Left lung (tissue), 10 donors: ENCODE results near the gene GIPC3. TPM values are rescaled to one million over a fixed set of nuclear protein-coding genes. Genes with fewer than 3 reads are reported as not detected.

ENCODE experiments used
- ATAC-seq: fragments of 200-7000 bp; cut with Tn5 transposase; one replicate; pipeline ENCODE4 v1.9.1; 2020; ENCODE audit warnings: moderate library complexity
- DNase-seq, 4 donors: peaks; one replicate each; pipeline ENCODE4 v3.0.0-alpha.2; 2013 to 2020
- H3K27ac ChIP-seq, 2 donors: fragments of 200-600 bp; sonication (generic) in 1 of 2; one replicate each; pipeline versions ENCODE4 v1.5.0 to v1.8.0; 2020 to 2021
- H3K27me3 ChIP-seq, 2 donors: fragments of 200-600 bp; sonication (generic) in 1 of 2; one replicate each; pipeline versions ENCODE4 v1.5.0 to v1.8.0; 2020 to 2021
- H3K36me3 ChIP-seq, 2 donors: fragments of 200-600 bp; sonication (generic) in 1 of 2; one replicate each; pipeline versions ENCODE4 v1.5.0 to v1.8.0; 2020 to 2021
- H3K4me1 ChIP-seq, 2 donors: fragments of 200-600 bp; one replicate each; pipeline ENCODE4 v1.8.0; 2021
- H3K4me3 ChIP-seq, 2 donors: fragments of 200-600 bp; sonication (generic) in 1 of 2; one replicate each; pipeline versions ENCODE4 v1.5.0 to v1.8.0; 2020 to 2021; ENCODE audit warnings: mild to moderate bottlenecking in 1 of 2
- H3K9me3 ChIP-seq, 2 donors: fragments of 200-600 bp; sonication (generic) in 1 of 2; one replicate each; pipeline versions ENCODE4 v1.5.0 to v1.8.0; 2020 to 2021
- CTCF ChIP-seq, 2 donors: fragments of 200-600 bp; sonication (generic) in 1 of 2; IDR thresholded peaks; one replicate each; pipeline versions ENCODE4 v1.5.0 to v1.8.0; 2021; ENCODE audit warnings: antibody characterized with exemption in 2 of 2
- intact Hi-C, 2 donors: fragments of 100-400 bp; cut with DNase I; formaldehyde crosslinking; loops; one replicate each; pipeline versions ENCODE4 v1.11.2 to v1.14.2; 2022
- polyA plus RNA-seq, 6 donors: library from polyadenylated mRNA; unstranded; fragments of 120-200 nt; gene quantifications; one replicate each; pipeline ENCODE4 v1.2.1, GENCODE V29; 2013; ENCODE audit not compliant: insufficient read length in 6 of 6
- total RNA-seq, 2 donors: library from RNA; stranded (reverse); fragmentation: NEBNext Ultra II Directional; extraction: Animal tissue kit (Norgen Biotek cat#: 25700); gene quantifications; one replicate each; pipeline ENCODE4 v1.2.1, GENCODE V29; 2021
- donor health status: DM: no; HTN: yes; CAD: no.
- donor health status: DM: no; HTN: no; CAD: no.

The GIPC3 gene
- total and polyA plus RNA-seq, 8 donors, result 3.1 to 8.5 (median 4.4) TPM

DNA sequence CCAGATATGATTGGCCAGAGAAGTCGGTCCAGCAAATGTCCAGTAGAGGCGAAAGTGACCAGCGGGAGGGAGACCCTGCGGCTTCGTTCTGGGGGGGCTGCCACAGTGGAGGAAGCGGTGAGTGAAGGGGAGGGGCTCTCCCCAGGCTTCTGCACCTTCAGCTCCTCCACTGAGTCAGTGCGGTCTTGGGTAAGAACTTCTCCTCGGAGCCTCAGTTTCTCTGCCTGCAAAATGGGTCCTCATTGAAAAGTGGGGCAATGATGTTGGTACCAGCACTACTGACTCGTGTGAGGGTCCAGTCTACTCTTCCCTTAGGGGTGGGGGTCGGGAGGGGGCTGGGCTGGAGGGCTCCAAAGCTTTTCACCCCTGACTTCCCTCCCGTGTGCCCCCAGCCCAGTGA is 4.2 kb downstream of the GIPC3 start:
- DNase-seq, result no peak
- peaks cover 14 to 27% of the 10 kb centered on the region in 2 donors for H3K27me3 ChIP-seq
- H3K4me1 ChIP-seq, result peaks cover 0 to 6% of the 10 kb centered on the region in 2 donors
- no peak overlapping the region for H3K27ac ChIP-seq
- ATAC-seq, result no peak
- intact Hi-C loops, result no loop called here
- no peaks in the 10 kb centered on the region for H3K36me3 ChIP-seq
- no peak for TF ChIP-seq CTCF (IDR thresholded peaks at IDR 0.05)
- no peak overlapping the region for H3K4me3 ChIP-seq
- no peaks in the 10 kb centered on the region for H3K9me3 ChIP-seq

- peaks cover 12 to 21% of the 10 kb centered on the region in 2 donors for H3K27me3 ChIP-seq
- no peak for TF ChIP-seq CTCF (IDR thresholded peaks at IDR 0.05)
- no peak overlapping the region for H3K27ac ChIP-seq
- intact Hi-C loops, result no loop called here
- H3K4me3 ChIP-seq, result no peak overlapping the region
- peaks cover 0 to 6% of the 10 kb centered on the region in 2 donors for H3K4me1 ChIP-seq
- H3K36me3 ChIP-seq, result no peaks in the 10 kb centered on the region
- H3K9me3 ChIP-seq, result no peaks in the 10 kb centered on the region
- ATAC-seq (no peak), DNase-seq (no peak)
Observed at GRCh38 chr19:3589949-3590348, 4.7 kb downstream of the GIPC3 start.

DNA sequence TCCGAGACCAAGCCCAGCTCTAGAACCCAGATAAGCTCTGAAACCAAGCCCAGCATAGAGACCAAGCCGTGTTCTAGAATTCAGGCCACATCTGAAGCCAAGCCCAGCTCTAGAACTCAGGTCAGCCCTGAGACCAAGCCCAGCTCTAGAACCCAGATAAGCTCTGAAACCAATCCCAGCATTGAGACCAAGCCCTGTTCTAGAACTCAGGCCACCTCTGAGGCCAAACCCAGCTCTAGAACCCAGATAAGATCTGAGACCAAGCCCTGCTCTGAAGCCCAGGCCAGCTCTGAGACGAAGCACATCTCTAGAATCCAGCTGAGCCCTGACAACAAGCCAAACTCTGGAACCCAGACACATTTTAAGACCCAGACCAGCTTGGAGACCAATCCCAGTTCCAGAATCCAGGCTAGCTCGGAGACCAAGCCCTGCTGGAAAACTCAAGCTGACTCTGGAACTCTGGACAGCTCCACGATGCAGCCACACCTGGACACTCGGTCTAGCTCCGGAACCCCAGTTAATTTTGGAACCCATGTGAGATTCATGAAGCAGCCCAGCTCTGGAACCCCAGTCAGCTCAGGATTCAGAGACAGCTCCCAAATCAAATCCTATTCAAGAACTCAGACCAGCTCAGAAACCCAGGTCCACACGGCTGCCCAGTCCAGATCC is 5.8 kb downstream of the GIPC3 start:
- intact Hi-C loops, result no loop called here
- H3K9me3 ChIP-seq, result no peaks in the 10 kb centered on the region
- no peaks in the 10 kb centered on the region for H3K36me3 ChIP-seq
- peaks cover 2 to 10% of the 10 kb centered on the region in 2 donors for H3K27me3 ChIP-seq
- ATAC-seq, result no peak
- no peak overlapping the region for H3K27ac ChIP-seq
- H3K4me3 ChIP-seq, result no peak overlapping the region
- DNase-seq, result no peak
- no peak for TF ChIP-seq CTCF (IDR thresholded peaks at IDR 0.05)
- no peaks in the 10 kb centered on the region for H3K4me1 ChIP-seq

DNA sequence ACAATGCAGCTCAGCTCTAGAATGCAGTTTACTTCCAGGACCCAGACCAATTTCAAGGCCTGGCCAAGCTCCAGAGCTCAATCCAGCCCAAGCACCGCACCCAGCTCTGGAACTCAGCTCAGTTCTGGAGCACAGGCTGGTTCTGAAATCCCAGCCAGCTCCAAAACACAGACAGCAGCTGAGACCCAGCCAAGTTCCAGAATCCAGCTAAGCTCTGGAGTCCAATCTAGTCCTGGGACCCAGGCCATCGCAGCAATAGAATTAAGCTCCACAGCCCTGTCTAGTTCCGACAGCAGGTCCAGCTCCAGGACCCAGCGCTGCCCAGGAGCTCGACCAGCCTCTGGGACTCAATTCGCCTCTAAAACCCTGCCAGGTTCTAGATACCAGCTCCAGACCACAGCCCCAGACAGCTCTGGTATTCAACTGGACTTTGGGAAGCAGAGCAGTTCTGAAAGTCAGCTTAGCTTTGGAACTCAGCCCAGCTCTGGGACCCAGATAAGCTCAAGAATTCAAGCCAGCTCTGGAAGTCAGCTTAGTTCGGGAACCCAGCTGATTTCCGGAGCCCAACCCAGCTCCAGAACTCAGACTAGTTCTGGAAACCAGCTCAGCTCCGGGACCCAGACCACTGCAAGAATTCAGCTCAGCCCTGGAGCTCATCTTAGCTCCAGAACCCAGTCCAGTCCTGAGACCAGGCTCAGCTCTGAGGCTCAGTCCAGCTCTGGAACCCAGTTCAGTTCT is 6.8 kb downstream of the GIPC3 start:
- Histone ChIP-seq H3K27me3 (peaks cover 0 to under 1% of the 10 kb centered on the region in 2 donors), H3K27ac (no peak overlapping the region), H3K4me1 (no peaks in the 10 kb centered on the region), H3K36me3 (no peaks in the 10 kb centered on the region), H3K9me3 (no peaks in the 10 kb centered on the region), H3K4me3 (no peak overlapping the region)
- ATAC-seq, result no peak
- DNase-seq, result no peak
- intact Hi-C loops, result no loop called here
- TF ChIP-seq CTCF (IDR thresholded peaks at IDR 0.05), result no peak

GRCh38 chr19:3593156-3593555 is 7.9 kb downstream of the GIPC3 start:
- DNase-seq, result no peak
- Histone ChIP-seq H3K36me3 (no peaks in the 10 kb centered on the region), H3K27ac (no peak overlapping the region), H3K4me1 (no peaks in the 10 kb centered on the region), H3K4me3 (no peak overlapping the region), H3K27me3 (no peaks in the 10 kb centered on the region), H3K9me3 (no peaks in the 10 kb centered on the region)
- ATAC-seq, result no peak
- intact Hi-C loops, result no loop called here
- no peak for TF ChIP-seq CTCF (IDR thresholded peaks at IDR 0.05)
